Sigmoid colon (tissue), 4 donors: ENCODE results near the gene CSKMT.

Experiments used
- CTCF ChIP-seq, 4 experiments: fragments of 450-650 bp in 3 of 4; fragments of 200-600 bp in 1 of 4; IDR thresholded peaks; one replicate each; pipeline ENCODE4 v1.5.1; 2016 to 2019; ENCODE audit warnings: antibody characterized with exemption in 4 of 4, mild to moderate bottlenecking in 3 of 4, moderate library complexity in 2 of 4
- EP300 ChIP-seq, 4 donors: sonication (generic); formaldehyde crosslinking; IDR thresholded peaks; one replicate each; pipeline ENCODE4 v1.6.1; 2017; ENCODE audit warnings: antibody characterized with exemption in 4 of 4
- POLR2A ChIP-seq, 2 donors: fragments of 450-650 bp; IDR thresholded peaks; one replicate each; pipeline ENCODE4 v1.6.1; 2016; ENCODE audit warnings: antibody characterized with exemption in 2 of 2, mild to moderate bottlenecking in 2 of 2, moderate library complexity in 2 of 2
- POLR2AphosphoS5 ChIP-seq, 4 donors: sonication (generic); formaldehyde crosslinking; IDR thresholded peaks; one replicate each; pipeline ENCODE4 v1.6.1; 2017; ENCODE audit warnings: antibody characterized with exemption in 4 of 4

- TF ChIP-seq EP300 (IDR thresholded peaks at IDR 0.05), result no peak
- no peak for TF ChIP-seq POLR2A (IDR thresholded peaks at IDR 0.05)
- no peak for TF ChIP-seq CTCF (IDR thresholded peaks at IDR 0.05)
- no peak for TF ChIP-seq POLR2AphosphoS5 (IDR thresholded peaks at IDR 0.05)
Measured at GRCh38 chr11:62646825-62647608, 18.1 kb upstream of the CSKMT start.
